ENCODE measurements around the gene RFC5.
"Not testable (repeated sequence)": the region's sequence is repeated elsewhere in the genome, so short reads cannot be mapped to it uniquely, and the experiment has no call there.

RFC5 gene

GRCh38 chr12:118015306-118015705, 1.2 kb upstream of the RFC5 start:
- TF ChIP-seq CTCF (IDR thresholded peaks at IDR 0.05; ENCODE audit: borderline replicate concordance, insufficient read depth, low read depth, low read length), result no peak
- no peak overlapping the region for H3K4me3 ChIP-seq (ENCODE audit: low read depth, low read length)

GRCh38 chr12:118015944-118016343, 559 bp upstream of the RFC5 start:
- H3K4me3 ChIP-seq (ENCODE audit: low read depth, low read length), result no peak overlapping the region
- TF ChIP-seq CTCF (IDR thresholded peaks at IDR 0.05; ENCODE audit: borderline replicate concordance, insufficient read depth, low read depth, low read length), result no peak

GRCh38 chr12:118017926-118018325, 1.4 kb downstream of the RFC5 start:
- no peak overlapping the region for H3K4me3 ChIP-seq (ENCODE audit: low read depth, low read length)

GRCh38 chr12:118020036-118020435, 3.5 kb downstream of the RFC5 start:
- H3K4me3 ChIP-seq (ENCODE audit: low read depth, low read length), result no peak overlapping the region
- no peak for TF ChIP-seq CTCF (IDR thresholded peaks at IDR 0.05; ENCODE audit: borderline replicate concordance, insufficient read depth, low read depth, low read length)

More at GRCh38 chr12:118017926-118018325, 1.4 kb downstream of the RFC5 start:
- TF ChIP-seq CTCF (IDR thresholded peaks at IDR 0.05; ENCODE audit: borderline replicate concordance, insufficient read depth, low read depth, low read length), result no peak

- H3K4me3 ChIP-seq (ENCODE audit: low read depth, low read length), result not testable (repeated sequence)
These were observed 5.7 kb downstream of the RFC5 start for GRCh38 chr12:118022097-118022727.

- TF ChIP-seq CTCF (IDR thresholded peaks at IDR 0.05; ENCODE audit: borderline replicate concordance, insufficient read depth, low read depth, low read length), result no peak
- H3K4me3 ChIP-seq (ENCODE audit: low read depth, low read length), result no peak overlapping the region
These were observed 6.2 kb downstream of the RFC5 start for GRCh38 chr12:118022728-118023109.

GRCh38 chr12:118023301-118023860, 6.9 kb downstream of the RFC5 start:
- H3K4me3 ChIP-seq (ENCODE audit: low read depth, low read length), result no peak overlapping the region
- TF ChIP-seq CTCF (IDR thresholded peaks at IDR 0.05; ENCODE audit: borderline replicate concordance, insufficient read depth, low read depth, low read length), result no peak

All from GM12875 (cell line).